Hepatocyte (in vitro differentiated cells): ENCODE results near the gene TBC1D8.
"Not testable (repeated sequence)": the region's sequence is repeated elsewhere in the genome, so short reads cannot be mapped to it uniquely, and the experiment has no call there.

Experiments used
- EZH2 ChIP-seq: fragments of 200-600 bp; sonication (generic); IDR thresholded peaks from 2 replicates; pipeline ENCODE4 v1.6.1; 2016; ENCODE audit warnings: antibody characterized with exemption, mild to moderate bottlenecking, borderline replicate concordance
- TF ChIP-seq, protein P1 (sequence below): fragments of 200-600 bp; sonication (generic); IDR thresholded peaks from 2 replicates; pipeline ENCODE4 v1.5.1; 2016; ENCODE audit warnings: antibody characterized with exemption, mild to moderate bottlenecking; ENCODE audit not compliant: poor library complexity

DNA sequence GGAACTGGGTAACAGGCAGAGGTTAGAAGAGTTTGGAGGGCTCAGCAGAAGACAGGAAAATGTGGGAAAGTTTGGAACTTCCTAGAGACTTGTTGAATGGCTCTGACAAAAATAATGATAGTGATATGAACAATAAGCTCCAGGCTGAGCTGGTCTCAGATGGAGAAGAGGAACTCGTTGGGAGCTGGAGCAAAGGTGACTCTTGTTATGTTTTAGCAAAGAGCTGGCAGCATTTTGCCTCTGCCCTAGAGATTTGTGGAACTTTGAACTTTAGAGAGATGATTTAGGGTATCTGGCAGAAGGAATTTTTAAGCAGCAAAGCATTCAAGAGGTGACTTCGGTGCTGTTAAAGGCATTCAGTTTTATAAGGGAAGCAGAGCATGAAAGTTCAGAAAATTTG lies 18.6 kb upstream of the TBC1D8 start:
- TF ChIP-seq, protein P1, sequence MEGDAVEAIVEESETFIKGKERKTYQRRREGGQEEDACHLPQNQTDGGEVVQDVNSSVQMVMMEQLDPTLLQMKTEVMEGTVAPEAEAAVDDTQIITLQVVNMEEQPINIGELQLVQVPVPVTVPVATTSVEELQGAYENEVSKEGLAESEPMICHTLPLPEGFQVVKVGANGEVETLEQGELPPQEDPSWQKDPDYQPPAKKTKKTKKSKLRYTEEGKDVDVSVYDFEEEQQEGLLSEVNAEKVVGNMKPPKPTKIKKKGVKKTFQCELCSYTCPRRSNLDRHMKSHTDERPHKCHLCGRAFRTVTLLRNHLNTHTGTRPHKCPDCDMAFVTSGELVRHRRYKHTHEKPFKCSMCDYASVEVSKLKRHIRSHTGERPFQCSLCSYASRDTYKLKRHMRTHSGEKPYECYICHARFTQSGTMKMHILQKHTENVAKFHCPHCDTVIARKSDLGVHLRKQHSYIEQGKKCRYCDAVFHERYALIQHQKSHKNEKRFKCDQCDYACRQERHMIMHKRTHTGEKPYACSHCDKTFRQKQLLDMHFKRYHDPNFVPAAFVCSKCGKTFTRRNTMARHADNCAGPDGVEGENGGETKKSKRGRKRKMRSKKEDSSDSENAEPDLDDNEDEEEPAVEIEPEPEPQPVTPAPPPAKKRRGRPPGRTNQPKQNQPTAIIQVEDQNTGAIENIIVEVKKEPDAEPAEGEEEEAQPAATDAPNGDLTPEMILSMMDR = not testable (repeated sequence)
- not testable (repeated sequence) for TF ChIP-seq EZH2
